HG03066 (cell line): ENCODE data around the gene LVRN.
A peak's percentile ranks its signal among the peaks of the same experiment; 100 is the strongest.

Experiments
- ATAC-seq: cut with Tn5 transposase; IDR thresholded peaks from one replicate; pipeline ENCODE4 v1.9.1; 2021; ENCODE audit warnings: low read depth; ENCODE audit not compliant: unreplicated experiment

The LVRN gene

DNA sequence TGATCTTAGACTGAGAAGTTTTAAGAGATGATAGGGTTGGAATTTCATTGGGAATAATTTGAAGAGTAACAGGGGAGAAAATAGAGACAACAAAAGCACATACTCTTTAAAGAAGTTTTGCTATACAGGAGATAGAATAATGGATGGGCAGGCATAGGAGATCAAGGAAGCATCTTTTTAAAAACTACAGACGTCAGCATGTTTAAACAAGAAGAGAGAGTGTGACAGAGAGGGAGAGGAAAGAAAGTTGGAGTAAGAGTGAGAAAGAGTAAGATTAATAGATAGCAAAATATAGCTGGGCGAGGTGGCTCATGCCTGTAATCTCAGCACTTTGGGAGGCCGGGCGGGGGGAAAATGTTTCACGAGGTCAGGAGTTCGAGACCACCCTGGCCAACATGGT lies 5.3 kb upstream of the LVRN start:
- no peak for ATAC-seq

DNA sequence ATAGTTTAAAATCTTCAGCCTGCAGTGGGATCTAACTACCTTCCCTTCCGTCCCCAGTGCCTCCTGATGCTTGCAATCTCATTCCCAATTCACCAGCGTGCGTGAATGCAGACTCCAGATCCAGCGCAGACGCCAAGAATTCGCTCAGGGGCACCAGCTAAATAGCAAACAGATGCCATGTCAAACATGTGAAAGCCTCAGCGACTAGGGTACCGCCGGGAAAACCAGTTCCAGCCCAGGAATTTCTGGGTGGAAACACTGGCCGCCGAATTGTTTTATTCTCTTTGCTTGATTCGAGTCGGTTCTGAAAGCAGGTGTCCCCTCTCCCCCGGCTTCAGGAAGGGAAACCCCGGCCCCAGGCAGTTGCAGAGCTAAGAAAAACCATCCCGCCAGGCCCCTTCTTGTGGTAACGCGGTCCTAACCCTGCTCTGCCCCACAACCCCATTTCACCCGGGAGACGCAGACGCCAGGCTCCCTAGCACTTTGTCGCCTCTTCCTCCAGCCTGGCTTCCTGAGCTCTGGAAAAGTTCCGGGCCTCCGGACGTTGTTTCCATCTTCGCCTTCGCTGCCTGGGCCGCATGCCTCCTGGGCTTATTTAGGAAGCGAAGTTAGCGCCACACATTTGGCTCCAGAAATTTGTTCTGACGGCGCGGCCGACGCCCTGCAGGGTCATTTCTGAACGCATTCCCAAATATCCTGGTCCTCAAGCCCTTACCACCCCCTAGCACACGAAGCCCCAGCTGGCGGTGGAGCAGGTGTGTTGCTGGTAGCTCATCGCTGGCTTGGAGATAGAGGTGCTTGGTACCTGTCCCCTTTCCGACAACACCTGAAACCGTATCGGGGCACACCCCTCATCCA lies 665 bp upstream of the LVRN start:
- no peak for ATAC-seq

DNA sequence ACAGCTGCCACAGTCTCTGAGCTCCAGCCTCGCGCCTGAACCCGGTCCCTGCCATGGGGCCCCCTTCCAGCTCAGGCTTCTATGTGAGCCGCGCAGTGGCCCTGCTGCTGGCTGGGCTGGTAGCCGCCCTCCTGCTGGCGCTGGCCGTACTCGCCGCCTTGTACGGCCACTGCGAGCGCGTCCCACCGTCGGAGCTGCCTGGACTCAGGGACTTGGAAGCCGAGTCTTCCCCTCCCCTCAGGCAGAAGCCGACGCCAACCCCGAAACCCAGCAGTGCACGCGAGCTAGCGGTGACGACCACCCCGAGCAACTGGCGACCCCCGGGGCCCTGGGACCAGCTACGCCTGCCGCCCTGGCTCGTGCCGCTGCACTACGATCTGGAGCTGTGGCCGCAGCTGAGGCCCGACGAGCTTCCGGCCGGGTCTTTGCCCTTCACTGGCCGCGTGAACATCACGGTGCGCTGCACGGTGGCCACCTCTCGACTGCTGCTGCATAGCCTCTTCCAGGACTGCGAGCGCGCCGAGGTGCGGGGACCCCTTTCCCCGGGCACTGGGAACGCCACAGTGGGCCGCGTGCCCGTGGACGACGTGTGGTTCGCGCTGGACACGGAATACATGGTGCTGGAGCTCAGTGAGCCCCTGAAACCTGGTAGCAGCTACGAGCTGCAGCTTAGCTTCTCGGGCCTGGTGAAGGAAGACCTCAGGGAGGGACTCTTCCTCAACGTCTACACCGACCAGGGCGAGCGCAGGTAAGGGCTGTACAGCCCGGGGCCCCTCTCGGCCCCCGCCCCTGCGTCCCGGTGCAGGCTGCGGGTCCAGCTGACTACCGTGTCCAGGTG lies 509 bp downstream of the LVRN start:
- no peak for ATAC-seq

DNA sequence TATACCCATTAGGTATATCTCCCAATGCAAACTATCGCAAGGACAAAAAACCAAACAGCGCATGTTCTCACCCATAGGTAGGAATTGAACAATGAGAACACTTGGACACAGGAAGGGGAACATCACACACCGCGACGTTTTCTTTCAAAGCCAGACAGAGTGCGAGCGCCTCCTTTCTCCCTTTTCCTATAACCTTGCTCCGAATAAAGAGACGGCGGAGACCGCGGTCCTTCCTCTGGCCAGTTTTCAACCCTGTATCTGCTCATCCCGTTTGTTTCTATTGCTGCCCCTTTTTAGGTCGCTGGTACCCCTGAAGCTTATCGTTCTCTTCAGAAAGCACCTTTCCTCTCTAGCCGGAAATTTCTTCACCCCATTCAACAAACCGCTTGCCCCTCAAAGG lies 1.3 kb downstream of the LVRN start:
- no peak for ATAC-seq

DNA sequence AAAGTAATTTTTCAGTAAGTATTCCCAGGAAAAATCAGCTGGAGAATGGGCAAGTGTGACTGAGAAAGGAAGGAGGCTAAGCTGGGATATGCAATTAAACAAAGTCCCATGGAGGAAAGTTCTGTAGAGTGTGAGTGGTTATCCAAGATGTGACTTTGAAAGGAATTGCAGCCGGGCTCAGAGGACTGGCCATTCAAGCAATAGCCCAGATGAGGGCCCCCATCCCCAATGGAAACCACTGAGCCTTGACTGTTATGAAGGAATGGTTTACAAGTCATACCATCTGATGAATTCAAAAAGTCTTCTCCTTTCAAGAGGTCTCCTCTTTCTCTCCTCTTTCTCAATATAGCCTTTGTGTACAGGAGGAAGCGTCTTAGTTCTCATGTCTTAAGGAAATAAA lies 6.5 kb downstream of the LVRN start:
- ATAC-seq, result no peak

DNA sequence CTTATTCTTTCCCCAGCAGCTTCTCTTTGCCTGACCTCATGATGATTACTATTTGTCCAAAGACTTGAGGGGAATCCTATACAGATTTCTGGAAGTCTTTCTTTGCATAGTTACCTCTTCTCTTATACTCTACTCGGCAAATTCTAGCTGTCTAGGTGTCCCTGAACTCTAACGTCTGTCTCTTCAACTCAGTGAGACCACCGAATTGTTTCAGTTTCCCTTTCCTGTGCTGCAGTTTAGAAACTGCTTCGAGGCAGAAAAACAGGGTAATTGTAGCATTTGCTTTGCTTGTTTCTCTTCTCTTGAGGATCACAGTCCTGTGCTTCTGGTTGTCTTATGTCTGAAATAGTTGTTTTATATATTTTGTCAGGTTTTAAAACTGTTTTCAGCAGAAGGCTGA lies 14.8 kb downstream of the LVRN start:
- peak; percentile 71 for ATAC-seq

DNA sequence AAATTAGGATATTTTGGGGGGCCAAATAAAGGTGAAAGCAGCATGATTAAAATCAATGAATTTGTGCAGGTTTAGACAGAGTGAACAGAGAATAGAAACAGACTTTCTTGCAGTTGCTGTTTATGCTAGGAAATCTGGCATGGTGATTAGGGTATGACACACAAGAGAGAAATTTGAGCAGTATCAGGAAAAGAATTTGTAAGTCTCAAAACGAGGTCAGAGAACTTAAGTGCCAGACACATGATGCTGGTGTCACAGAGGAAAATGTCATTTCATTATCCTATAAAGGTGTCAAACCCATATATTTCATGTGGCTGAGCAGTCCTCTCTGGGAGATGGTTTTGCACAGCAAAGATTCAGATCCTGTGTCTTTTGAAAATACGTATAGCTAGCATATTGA lies 15.7 kb downstream of the LVRN start:
- ATAC-seq, result no peak

DNA sequence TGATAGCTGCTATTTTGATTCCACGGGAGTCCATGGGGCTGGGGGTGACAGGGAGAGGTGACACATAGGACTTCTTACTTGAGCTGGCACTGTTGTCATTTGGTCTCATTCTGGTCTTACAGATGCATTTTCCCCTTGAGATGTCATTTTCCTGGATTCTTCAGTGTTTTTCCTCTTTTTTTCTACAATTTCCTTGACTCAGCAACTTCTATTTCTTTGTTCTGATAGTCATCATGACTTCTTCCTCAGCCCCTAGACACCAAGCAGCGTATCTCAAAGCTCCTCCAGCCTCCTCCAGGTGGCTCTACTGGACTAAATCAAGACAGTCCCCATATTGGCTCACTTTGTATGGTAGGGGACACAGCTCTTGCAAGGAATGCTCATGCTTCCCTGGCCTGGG lies 16.5 kb downstream of the LVRN start:
- ATAC-seq, result no peak

DNA sequence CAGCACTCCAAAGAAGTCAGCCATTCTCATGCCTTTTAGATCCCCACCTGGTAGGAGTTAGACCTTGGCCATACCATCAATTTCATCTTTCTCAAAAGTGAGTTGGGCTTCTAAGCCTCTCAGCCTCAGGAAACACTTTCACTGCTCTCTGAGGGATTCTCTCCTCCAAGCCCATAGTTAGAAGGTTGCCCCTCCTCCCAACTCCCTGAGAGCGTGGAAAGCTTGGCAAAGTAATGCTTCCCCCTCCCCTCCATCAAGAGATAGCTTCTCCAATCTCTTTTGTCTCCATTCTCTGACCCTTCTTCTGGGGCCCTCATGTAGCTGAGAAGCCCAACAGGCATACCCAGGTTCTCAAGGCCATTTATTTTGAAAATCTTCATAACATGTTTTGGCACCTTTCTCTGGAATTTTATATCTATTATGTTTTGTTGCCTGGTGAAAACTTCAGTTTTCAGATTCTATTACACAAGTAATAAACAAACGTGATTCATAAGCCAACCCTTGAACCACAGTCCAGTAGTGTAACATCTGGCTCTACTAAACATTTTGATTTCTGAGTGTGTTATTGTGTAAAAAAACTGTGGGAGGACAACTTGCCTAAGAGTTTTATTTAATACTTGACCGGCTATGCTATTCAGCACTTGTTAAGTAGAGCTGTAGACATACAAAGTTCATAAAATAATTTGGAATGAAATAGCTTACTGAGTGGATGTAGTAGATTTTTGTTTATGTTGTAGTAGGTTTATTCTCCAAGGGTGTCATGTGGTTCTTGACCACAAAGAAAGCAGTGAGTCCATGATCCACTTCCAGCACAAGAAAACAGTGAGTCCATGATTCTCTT lies 17.1 kb downstream of the LVRN start:
- no peak for ATAC-seq

DNA sequence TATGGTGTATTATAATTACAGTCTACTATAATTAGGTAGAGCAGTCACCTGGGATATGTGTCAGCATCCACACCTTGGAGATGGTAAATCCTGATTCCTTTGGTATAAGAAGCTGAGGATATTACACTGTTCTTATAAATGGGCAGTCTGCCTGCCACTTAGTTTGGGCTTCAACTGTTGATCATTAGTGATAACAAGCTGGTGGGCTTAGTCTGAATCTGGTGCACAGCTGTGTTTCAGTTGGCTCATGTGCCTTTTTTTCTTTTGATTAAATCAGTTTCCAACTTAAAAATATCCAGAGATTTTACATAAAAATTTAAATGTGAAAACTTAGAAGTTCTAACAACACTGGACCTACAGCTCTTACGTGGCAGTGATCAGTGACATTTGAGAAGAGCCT lies 21.2 kb downstream of the LVRN start:
- ATAC-seq, result no peak

DNA sequence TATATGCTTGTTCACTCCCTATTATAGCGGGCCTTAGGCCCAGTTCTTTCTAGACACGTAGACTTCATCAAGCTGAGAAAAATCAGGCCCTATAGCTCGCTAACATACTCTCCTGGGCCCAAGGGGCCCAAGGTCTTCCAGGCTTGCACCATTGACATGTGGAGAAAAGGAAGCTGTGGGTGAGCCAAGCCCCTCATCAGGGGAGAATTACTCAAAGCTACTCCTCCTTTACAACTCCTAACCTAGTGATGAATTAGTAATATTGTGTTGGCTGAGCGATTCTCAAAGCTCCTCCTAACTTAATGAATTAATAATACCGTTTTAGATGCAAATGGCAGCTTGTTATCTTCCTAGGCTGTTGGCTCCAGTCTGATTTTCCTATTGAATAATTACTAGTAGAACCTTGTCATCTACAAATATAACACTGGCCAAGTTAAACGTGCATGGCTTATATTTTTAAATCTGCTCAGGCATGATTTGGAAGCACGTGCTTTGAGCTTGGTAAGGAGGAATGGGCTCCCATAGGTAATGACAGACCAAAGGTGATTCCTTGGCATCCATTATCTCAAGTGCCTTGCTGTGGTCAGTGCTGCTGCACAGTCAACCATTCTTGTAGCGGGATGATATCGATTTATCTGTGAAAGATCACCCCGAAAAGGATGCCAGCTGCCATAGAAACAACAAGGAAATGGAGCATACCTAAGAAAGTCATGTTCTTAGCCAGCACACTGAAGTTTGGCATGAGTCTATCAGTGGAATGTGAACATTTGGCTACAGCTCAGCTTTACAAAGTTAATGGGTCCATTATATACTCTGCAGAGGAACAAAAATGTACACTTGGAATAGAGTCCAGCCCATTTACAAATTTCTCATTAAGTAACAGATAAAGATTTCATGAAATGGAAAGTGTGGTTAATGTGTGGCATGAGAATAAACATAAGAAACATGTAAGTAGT lies 23.8 kb downstream of the LVRN start:
- no peak for ATAC-seq

DNA sequence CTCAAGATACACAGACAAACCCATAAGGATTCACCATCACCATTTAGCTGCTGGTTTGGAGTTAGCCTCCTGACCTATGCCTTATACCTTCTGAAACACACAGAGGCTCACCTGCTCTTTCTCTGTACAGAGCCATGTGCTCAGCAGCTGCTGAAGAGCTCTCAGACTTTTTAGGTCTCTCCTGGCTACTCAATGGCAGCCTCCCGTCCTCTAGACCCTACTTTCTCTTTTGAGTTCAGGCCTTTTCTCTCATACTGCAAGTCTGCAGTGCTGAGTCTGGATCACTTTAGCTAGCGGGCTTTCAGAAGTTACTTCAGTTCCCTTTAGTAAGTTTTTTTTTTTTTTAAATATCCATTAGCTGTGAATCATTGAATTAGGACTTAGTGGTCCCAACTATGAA lies 25.7 kb downstream of the LVRN start:
- ATAC-seq, result no peak

DNA sequence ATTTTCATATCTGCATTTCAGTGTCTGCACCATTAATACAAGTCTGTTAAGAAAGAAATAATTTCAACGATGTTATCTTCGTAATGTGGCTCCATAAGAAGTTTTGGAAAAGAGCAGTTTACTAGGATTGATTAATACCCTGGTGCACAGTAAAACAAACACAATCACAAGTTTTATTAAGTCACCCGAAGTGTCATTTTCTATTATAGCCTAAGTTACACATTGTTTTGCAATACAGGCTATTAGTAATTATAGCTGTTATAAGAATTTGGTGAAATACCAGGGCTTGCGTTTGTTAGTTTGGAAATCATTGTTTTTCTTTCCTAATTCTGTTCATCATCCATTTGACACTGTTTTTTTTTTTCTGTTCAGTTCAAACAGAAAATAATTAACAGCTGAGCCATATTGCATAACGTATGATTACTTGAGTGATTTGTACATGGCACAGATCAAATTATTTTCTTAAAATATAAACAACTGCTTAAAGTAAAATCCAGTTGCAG lies 30.6 kb downstream of the LVRN start:
- no peak for ATAC-seq

DNA sequence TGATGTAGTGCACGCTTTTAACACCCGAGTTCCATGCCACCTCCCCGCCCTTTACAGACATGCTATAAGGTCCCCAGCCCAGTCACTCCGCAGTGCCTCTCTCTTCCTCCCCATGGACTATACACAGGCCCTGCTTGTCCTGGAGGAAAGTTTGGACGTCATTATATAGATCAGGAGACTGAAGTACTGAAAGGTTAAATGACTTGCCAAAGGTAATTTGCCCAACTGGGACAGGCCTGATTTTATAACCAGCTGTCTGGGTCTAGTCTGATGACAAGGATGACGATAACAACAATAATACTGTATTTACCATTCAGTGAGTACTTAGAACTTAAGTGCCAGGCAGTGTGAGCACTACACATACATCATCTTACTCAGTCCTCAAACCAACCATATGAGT lies 33.1 kb downstream of the LVRN start:
- no peak for ATAC-seq

DNA sequence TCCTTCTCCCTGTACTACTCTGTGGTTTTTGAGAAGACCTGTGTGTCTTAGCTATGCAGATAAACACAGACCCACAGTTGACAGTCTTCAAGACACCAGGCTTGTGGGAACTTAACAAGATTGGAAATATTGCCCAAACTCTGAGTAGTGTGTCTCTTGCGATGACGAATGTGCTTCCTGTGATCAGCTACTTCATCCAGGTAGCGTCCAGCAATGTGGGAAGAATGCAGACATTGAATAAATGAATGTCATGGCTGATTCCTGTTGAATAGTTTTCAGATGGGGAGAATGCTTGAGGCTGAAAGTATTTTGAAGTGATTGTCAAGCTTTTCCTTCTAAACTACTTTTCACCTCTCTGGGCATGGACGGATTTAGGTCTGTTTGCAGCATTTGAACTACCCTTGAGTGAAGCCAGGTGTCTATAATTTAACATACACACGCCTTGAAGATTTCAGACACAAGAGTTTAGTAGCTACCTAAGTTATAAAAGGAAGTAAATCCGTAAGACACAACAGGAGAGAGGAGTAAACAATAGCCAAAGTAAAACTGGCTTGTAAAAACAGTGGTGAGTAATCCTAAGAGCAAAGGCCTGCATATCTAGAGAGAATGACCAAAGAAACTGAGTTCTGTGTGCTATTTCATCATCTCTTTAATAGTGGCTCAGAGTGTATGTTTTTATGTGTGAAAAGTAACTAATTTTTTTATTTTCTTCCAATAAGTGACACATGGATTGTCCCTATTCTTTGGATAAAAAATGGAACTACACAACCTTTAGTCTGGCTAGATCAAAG lies 40.0 kb downstream of the LVRN start:
- no peak for ATAC-seq

DNA sequence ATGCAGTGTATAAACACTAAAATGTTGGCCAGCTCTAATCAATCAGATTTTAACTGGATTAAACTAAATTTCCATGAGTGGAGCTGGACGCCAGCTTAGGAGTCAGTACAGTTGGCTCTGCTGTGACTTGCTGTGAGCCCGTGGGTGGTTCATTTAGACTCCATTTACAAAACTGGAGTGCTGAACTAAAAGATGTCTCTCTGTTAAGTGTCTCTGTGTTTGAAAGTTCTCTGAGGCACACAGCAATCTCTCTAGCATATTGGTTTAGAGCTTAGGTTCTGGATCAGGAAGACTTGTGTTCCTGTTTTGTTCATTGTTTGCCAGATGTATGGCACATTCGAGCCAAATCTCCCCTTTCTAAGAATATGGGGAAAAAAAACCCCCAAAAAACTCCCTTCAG lies 42.0 kb downstream of the LVRN start:
- no peak for ATAC-seq

DNA sequence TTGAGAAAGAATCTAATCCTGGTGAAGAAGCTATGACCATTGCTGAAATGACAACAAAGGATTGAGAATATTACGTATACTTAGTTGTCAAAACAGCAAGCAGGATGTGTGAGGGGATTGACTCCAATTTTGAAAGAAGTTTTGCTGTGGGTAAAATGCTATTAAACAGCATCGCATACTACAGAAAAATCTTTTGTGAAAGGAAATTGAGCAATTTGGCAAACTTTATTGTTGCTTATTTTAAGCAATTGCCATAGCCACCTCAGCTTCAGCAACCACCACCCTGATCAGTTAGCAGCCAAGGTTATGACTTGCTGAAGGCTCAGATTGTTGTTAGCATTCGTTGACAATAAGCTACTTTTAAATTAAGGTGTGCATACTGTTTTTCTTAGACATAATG lies 47.5 kb downstream of the LVRN start:
- no peak for ATAC-seq

DNA sequence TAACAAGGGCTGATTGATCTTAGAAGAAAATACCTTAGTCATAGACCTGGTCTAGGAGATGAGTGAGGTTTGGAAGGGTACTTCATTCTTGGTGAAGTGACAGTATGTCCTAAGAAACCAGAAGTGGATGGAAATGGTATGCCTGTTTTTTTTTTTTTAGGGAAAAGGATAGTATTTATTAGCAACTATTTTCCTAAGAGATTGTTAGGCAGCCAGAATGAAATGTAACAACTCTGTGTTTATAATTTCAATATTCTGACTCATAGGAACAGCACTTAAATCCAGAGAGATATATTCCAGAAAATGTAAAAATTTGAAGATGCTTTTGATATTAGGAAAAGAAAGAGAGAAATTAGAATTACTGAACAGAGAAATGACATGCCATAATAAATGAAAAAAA lies 48.8 kb downstream of the LVRN start:
- ATAC-seq, result no peak

DNA sequence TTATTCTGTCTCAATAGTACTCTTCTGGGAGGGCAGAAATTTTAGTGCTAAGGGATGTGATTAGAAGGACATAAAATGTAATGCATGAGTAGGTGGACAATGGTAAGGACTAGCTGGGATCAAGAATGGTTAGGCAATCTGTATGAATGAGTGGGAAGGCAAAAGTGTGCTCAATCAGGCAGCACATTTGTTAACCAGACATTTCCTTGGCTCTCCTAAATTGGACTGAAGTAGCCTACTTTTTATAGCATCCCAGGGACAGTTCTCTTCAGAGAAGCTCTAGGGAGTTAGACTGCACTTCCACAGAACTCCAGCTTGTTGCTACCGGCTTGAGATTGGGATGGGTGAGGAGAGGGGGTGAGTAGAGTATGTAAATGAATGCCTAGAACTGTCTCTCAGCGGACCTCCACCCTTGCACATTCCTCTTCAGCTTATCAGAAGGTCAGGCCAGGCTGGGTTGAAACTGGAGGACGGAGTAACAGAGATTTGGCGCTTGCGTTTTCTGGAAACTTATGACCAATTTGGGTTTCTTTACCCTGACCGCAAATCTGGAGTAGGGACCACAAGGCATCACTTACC lies 51.0 kb downstream of the LVRN start:
- no peak for ATAC-seq
